ENCODE results near the gene AVEN. TPM values are rescaled to one million over a fixed set of nuclear protein-coding genes. Genes with fewer than 3 reads are reported as not detected.

The AVEN gene
- total RNA-seq, 2 experiments from 2014 or later = 6.3 to 13.5 TPM

- BruUV-seq (replicated peaks) = no TSS peak
- Histone ChIP-seq H3K9me3 (ENCODE audit: low read length) (no peaks in the 10 kb centered on the region), H2AFZ (ENCODE audit: low read length) (no peak overlapping the region), H3K9me2 (ENCODE audit: insufficient read depth, low read length) (no peaks in the 10 kb centered on the region), H3K36me3 (ENCODE audit: insufficient read depth, low read length) (no peaks in the 10 kb centered on the region), H3K4me2 (ENCODE audit: low read length) (no peak overlapping the region), H3K4me1 (ENCODE audit: insufficient read depth, low read length, poor library complexity, severe bottlenecking) (no peaks in the 10 kb centered on the region), H3K27ac (ENCODE audit: low read depth, low read length, poor library complexity, severe bottlenecking) (no peak overlapping the region), H4K20me1 (ENCODE audit: insufficient read depth, low read length) (no peaks in the 10 kb centered on the region), H3K79me2 (ENCODE audit: insufficient read depth, low read depth, low read length) (no peaks in the 10 kb centered on the region), H3K4me3 (ENCODE audit: low read depth, low read length, poor library complexity, severe bottlenecking) (no peak overlapping the region)
- ChIA-PET POLR2A (interaction anchor here (0.7 to 1.0 kb wide), 2 partner anchors 29 to 528 kb away, joined by 3 read pairs; no protein-coding TSS in a partner anchor), CTCF (ENCODE audit: unreplicated experiment) (interaction anchor here (1.0 kb wide), 1 partner anchor 10 kb away, joined by 3 read pairs; no protein-coding TSS in a partner anchor)
- intact Hi-C loops (cut with micrococcal nuclease; ENCODE audit: unreplicated experiment) = loop anchor here (1.0 kb wide), 1 partner anchor 228 kb away; no protein-coding TSS in a partner anchor
- TF ChIP-seq CTCF (conservative IDR thresholded peaks at IDR 0.05; ENCODE audit: low read length) = peak; percentile 95
- TF ChIP-seq EZH2phosphoT487 (IDR thresholded peaks at IDR 0.05; ENCODE audit: borderline replicate concordance, low read depth, low read length) = no peak
- DNase-seq (ENCODE audit: low spot score) = peak; percentile 45
Measured at GRCh38 chr15:33963831-33964664, 75.0 kb downstream of the AVEN start.

- H3K27ac ChIP-seq (ENCODE audit: low read depth, low read length, poor library complexity, severe bottlenecking) = no peak overlapping the region
- ChIA-PET POLR2A (no interaction called here), CTCF (ENCODE audit: unreplicated experiment) (no interaction called here)
- no peaks in the 10 kb centered on the region for H4K20me1 ChIP-seq (ENCODE audit: insufficient read depth, low read length)
- no peaks in the 10 kb centered on the region for H3K9me2 ChIP-seq (ENCODE audit: insufficient read depth, low read length)
- no peak for TF ChIP-seq CTCF (conservative IDR thresholded peaks at IDR 0.05; ENCODE audit: low read length)
- no peak for TF ChIP-seq EZH2phosphoT487 (IDR thresholded peaks at IDR 0.05; ENCODE audit: borderline replicate concordance, low read depth, low read length)
- no peak overlapping the region for H3K4me2 ChIP-seq (ENCODE audit: low read length)
- H3K9me3 ChIP-seq (ENCODE audit: low read length) = no peaks in the 10 kb centered on the region
- DNase-seq (ENCODE audit: low spot score) = no peak
- H3K4me1 ChIP-seq (ENCODE audit: insufficient read depth, low read length, poor library complexity, severe bottlenecking) = no peaks in the 10 kb centered on the region
- no TSS peak for BruUV-seq (replicated peaks)
- H3K4me3 ChIP-seq (ENCODE audit: low read depth, low read length, poor library complexity, severe bottlenecking) = no peak overlapping the region
- no peaks in the 10 kb centered on the region for H3K79me2 ChIP-seq (ENCODE audit: insufficient read depth, low read depth, low read length)
- intact Hi-C loops (cut with micrococcal nuclease; ENCODE audit: unreplicated experiment) = no loop called here
- H2AFZ ChIP-seq (ENCODE audit: low read length) = no peak overlapping the region
- H3K36me3 ChIP-seq (ENCODE audit: insufficient read depth, low read length) = no peaks in the 10 kb centered on the region
Measured at GRCh38 chr15:33960549-33960935, 78.5 kb downstream of the AVEN start.
